ENCODE measurements around the gene MPP1. TPM values are rescaled to one million over a fixed set of nuclear protein-coding genes. Genes with fewer than 3 reads are reported as not detected.

The MPP1 gene
- total and polyA plus RNA-seq, 9 of the 15 experiments (the other 6 are each of a cell fraction or from before 2014, with no cell fraction given), result 227 to 395 (median 283) TPM

DNA sequence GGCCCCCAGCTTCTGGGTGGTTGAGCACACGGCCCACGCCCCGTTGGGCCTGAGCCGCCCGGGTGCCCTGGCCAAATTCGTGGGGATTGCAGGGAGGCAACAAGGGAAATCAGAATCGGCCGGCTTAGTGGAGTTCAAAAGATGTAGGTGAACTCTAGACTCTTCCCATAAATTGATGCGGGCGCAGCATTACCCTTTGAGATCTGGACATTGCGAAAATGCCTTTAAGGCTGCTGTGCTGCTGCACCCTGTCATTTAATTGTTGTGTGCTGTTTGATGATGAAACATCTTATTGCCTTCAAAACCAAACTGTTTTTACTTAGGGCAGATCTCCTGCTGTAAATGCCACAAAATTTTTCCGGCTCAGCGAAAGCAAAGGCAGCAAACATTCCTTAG, 409 bp upstream of the MPP1 start (continued):
- TF ChIP-seq, protein P1, sequence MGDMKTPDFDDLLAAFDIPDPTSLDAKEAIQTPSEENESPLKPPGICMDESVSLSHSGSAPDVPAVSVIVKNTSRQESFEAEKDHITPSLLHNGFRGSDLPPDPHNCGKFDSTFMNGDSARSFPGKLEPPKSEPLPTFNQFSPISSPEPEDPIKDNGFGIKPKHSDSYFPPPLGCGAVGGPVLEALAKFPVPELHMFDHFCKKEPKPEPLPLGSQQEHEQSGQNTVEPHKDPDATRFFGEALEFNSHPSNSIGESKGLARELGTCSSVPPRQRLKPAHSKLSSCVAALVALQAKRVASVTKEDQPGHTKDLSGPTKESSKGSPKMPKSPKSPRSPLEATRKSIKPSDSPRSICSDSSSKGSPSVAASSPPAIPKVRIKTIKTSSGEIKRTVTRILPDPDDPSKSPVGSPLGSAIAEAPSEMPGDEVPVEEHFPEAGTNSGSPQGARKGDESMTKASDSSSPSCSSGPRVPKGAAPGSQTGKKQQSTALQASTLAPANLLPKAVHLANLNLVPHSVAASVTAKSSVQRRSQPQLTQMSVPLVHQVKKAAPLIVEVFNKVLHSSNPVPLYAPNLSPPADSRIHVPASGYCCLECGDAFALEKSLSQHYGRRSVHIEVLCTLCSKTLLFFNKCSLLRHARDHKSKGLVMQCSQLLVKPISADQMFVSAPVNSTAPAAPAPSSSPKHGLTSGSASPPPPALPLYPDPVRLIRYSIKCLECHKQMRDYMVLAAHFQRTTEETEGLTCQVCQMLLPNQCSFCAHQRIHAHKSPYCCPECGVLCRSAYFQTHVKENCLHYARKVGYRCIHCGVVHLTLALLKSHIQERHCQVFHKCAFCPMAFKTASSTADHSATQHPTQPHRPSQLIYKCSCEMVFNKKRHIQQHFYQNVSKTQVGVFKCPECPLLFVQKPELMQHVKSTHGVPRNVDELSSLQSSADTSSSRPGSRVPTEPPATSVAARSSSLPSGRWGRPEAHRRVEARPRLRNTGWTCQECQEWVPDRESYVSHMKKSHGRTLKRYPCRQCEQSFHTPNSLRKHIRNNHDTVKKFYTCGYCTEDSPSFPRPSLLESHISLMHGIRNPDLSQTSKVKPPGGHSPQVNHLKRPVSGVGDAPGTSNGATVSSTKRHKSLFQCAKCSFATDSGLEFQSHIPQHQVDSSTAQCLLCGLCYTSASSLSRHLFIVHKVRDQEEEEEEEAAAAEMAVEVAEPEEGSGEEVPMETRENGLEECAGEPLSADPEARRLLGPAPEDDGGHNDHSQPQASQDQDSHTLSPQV (IDR thresholded peaks at IDR 0.05), result peak; percentile 70
- TF ChIP-seq MEIS2 (IDR thresholded peaks at IDR 0.05; ENCODE audit: partially characterized antibody) (peak; percentile 0), ATF1 (CRISPR knock-in tag; IDR thresholded peaks at IDR 0.05) (no peak), ATF1 (tag; IDR thresholded peaks at IDR 0.05) (0 out of 2 replicates have a peak, but pooled peaks have one; percentile 12), NFXL1 (CRISPR knock-in tag; IDR thresholded peaks at IDR 0.05) (no peak), DPF2 (IDR thresholded peaks at IDR 0.05) (peak; percentile 39; the same call in 1 of the 2 replicates), KDM5B (IDR thresholded peaks at IDR 0.05; ENCODE audit: insufficient replicate concordance, low read depth, low read length) (peak; percentile 51), PHB (CRISPR knock-in tag; IDR thresholded peaks at IDR 0.05) (no peak), MNT (conservative IDR thresholded peaks at IDR 0.05) (0 out of 4 replicates have a peak, but pooled peaks of 1 of the 2 experiments have one; percentile 8), RREB1 (CRISPR knock-in tag; IDR thresholded peaks at IDR 0.05) (no peak)
- TF ChIP-seq, protein P2, sequence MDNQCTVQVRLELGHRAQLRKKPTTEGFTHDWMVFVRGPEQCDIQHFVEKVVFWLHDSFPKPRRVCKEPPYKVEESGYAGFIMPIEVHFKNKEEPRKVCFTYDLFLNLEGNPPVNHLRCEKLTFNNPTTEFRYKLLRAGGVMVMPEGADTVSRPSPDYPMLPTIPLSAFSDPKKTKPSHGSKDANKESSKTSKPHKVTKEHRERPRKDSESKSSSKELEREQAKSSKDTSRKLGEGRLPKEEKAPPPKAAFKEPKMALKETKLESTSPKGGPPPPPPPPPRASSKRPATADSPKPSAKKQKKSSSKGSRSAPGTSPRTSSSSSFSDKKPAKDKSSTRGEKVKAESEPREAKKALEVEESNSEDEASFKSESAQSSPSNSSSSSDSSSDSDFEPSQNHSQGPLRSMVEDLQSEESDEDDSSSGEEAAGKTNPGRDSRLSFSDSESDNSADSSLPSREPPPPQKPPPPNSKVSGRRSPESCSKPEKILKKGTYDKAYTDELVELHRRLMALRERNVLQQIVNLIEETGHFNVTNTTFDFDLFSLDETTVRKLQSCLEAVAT (IDR thresholded peaks at IDR 0.05), result peak in 1 of 2 experiments; percentile 26; a peak in 1 of 4 replicates
- TF ChIP-seq, protein P3, sequence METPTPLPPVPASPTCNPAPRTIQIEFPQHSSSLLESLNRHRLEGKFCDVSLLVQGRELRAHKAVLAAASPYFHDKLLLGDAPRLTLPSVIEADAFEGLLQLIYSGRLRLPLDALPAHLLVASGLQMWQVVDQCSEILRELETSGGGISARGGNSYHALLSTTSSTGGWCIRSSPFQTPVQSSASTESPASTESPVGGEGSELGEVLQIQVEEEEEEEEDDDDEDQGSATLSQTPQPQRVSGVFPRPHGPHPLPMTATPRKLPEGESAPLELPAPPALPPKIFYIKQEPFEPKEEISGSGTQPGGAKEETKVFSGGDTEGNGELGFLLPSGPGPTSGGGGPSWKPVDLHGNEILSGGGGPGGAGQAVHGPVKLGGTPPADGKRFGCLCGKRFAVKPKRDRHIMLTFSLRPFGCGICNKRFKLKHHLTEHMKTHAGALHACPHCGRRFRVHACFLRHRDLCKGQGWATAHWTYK (CRISPR knock-in tag; IDR thresholded peaks at IDR 0.05), result no peak
- TF ChIP-seq, protein P4, sequence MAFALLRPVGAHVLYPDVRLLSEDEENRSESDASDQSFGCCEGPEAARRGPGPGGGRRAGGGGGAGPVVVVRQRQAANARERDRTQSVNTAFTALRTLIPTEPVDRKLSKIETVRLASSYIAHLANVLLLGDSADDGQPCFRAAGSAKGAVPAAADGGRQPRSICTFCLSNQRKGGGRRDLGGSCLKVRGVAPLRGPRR (CRISPR knock-in tag; IDR thresholded peaks at IDR 0.05), result 0 out of 2 replicates have a peak, but pooled peaks have one; percentile 46
